C4-2B (cell line): ENCODE data around the gene ZNF821.

ENCODE experiments used
- ZFX ChIP-seq: fragments of 450-650 bp; IDR thresholded peaks from 2 replicates; pipeline ENCODE4 v1.6.1; 2017
- TF ChIP-seq, protein P1 (sequence below): fragments of 450-650 bp; conservative IDR thresholded peaks from 2 replicates; pipeline ENCODE4 v1.5.1; 2017; ENCODE audit warnings: mild to moderate bottlenecking

DNA sequence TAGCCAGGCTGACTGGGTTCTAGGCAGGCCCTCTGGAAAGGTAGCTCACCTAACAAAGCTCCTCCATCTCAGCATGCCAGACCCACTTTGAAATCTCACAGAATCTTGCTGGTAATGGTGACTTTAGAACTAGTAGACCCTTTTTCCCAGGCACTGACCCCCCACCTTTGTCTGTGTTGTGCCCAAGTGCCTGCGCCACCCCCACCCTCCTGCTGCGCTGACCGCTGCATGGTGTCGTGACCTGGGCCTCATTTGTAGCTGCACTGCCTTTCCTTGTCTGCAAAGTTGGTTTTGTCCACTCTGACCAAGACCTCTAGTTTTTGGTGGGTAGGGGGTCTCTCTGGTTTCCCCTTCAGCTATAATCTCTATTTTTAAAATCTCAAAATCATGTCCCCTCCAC, 31.4 kb downstream of the ZNF821 start:
- TF ChIP-seq, protein P1, sequence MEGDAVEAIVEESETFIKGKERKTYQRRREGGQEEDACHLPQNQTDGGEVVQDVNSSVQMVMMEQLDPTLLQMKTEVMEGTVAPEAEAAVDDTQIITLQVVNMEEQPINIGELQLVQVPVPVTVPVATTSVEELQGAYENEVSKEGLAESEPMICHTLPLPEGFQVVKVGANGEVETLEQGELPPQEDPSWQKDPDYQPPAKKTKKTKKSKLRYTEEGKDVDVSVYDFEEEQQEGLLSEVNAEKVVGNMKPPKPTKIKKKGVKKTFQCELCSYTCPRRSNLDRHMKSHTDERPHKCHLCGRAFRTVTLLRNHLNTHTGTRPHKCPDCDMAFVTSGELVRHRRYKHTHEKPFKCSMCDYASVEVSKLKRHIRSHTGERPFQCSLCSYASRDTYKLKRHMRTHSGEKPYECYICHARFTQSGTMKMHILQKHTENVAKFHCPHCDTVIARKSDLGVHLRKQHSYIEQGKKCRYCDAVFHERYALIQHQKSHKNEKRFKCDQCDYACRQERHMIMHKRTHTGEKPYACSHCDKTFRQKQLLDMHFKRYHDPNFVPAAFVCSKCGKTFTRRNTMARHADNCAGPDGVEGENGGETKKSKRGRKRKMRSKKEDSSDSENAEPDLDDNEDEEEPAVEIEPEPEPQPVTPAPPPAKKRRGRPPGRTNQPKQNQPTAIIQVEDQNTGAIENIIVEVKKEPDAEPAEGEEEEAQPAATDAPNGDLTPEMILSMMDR: no peak
- no peak for TF ChIP-seq ZFX
